Hepatic stellate cell (primary cell): ENCODE data around the gene CFAP92.

Experiments used
- DNase-seq: peaks from one replicate; pipeline ENCODE4 v3.0.0; 2011; ENCODE audit warnings: low spot score

CFAP92 gene

GRCh38 chr3:129026728-129027543 lies 33.1 kb upstream of the CFAP92 start:
- peak; percentile 91 for DNase-seq

GRCh38 chr3:129025691-129026435 lies 32.0 kb upstream of the CFAP92 start:
- DNase-seq: no peak

- no peak for DNase-seq
Observed at GRCh38 chr3:129025108-129025507, 31.2 kb upstream of the CFAP92 start.

- DNase-seq: peak; percentile 58
Observed at GRCh38 chr3:129023909-129024308, 30.0 kb upstream of the CFAP92 start.

- DNase-seq: no peak
Observed at GRCh38 chr3:129023008-129023358, 29.1 kb upstream of the CFAP92 start.

GRCh38 chr3:129022114-129023007 lies 28.5 kb upstream of the CFAP92 start:
- no peak for DNase-seq

GRCh38 chr3:129021140-129021551 lies 27.3 kb upstream of the CFAP92 start:
- no peak for DNase-seq

- no peak for DNase-seq
Observed at GRCh38 chr3:129020691-129021090, 26.8 kb upstream of the CFAP92 start.

- no peak for DNase-seq
Observed at GRCh38 chr3:129019266-129019665, 25.4 kb upstream of the CFAP92 start.

GRCh38 chr3:129018751-129019150 lies 24.9 kb upstream of the CFAP92 start:
- DNase-seq: no peak

GRCh38 chr3:129018271-129018670 lies 24.4 kb upstream of the CFAP92 start:
- DNase-seq: no peak

- no peak for DNase-seq
Observed at GRCh38 chr3:129017484-129017899, 23.6 kb upstream of the CFAP92 start.

- no peak for DNase-seq
Observed at GRCh38 chr3:129016720-129017483, 23.0 kb upstream of the CFAP92 start.

GRCh38 chr3:129016356-129016719 lies 22.5 kb upstream of the CFAP92 start:
- no peak for DNase-seq

- DNase-seq: no peak
Observed at GRCh38 chr3:129015388-129016105, 21.7 kb upstream of the CFAP92 start.

- no peak for DNase-seq
Observed at GRCh38 chr3:129014793-129015345, 21.0 kb upstream of the CFAP92 start.

GRCh38 chr3:129014148-129014547 lies 20.3 kb upstream of the CFAP92 start:
- no peak for DNase-seq

- peak; percentile 47 for DNase-seq
Observed at GRCh38 chr3:129013491-129013891, 19.6 kb upstream of the CFAP92 start.

- no peak for DNase-seq
Observed at GRCh38 chr3:129010310-129010956, 16.6 kb upstream of the CFAP92 start.

- DNase-seq: no peak
Observed at GRCh38 chr3:129009266-129009665, 15.4 kb upstream of the CFAP92 start.
